CD8-positive, alpha-beta memory T cell (primary cell): ENCODE results near the gene P2RX1. TPM values are rescaled to one million over a fixed set of nuclear protein-coding genes. Genes with fewer than 3 reads are reported as not detected.
A peak's percentile ranks its signal among the peaks of the same experiment; 100 is the strongest.

ENCODE experiments used
- CTCF ChIA-PET: fragments of 350-600 bp; sonication (Branson Sonifier 250); formaldehyde crosslinking; loops from one replicate; lab custom pipeline; 2021; ENCODE audit warnings: antibody characterized with exemption; lab: Charles Lee
- POLR2A ChIA-PET: fragments of 350-600 bp; sonication (Branson Sonifier 250); formaldehyde crosslinking; loops from one replicate; lab custom pipeline; 2021; ENCODE audit warnings: antibody characterized with exemption; lab: Charles Lee
- DNase-seq, 5 donors: peaks; one replicate each; pipeline versions ENCODE4 v3.0.0 to v3.0.0-alpha.2; 2020 to 2022; ENCODE audit warnings: mixed read lengths in 1 of 5
- H3K27ac ChIP-seq: one replicate; pipeline ENCODE4 v1.7.0; 2013; ENCODE audit warnings: low read depth, mild to moderate bottlenecking, low read length, moderate library complexity
- H3K27me3 ChIP-seq: 2 replicates; pipeline ENCODE4 v1.7.0; 2013; ENCODE audit warnings: low read length, mild to moderate bottlenecking; ENCODE audit not compliant: insufficient read depth, poor library complexity, severe bottlenecking
- H3K36me3 ChIP-seq: 2 replicates; pipeline ENCODE4 v1.7.0; 2013; ENCODE audit warnings: mild to moderate bottlenecking, low read length, moderate library complexity; ENCODE audit not compliant: insufficient read depth
- H3K4me1 ChIP-seq: 2 replicates; pipeline ENCODE4 v1.7.0; 2013; ENCODE audit warnings: mild to moderate bottlenecking, low read length, moderate library complexity; ENCODE audit not compliant: insufficient read depth
- H3K4me3 ChIP-seq: 2 replicates; pipeline ENCODE4 v1.7.0; 2013; ENCODE audit warnings: mild to moderate bottlenecking, low read length
- H3K9me3 ChIP-seq: 2 replicates; pipeline ENCODE4 v1.7.0; 2013; ENCODE audit warnings: mild to moderate bottlenecking, low read length
- H3K27ac Mint-ChIP-seq, 8 donors: one replicate each; pipeline ENCODE4 v1.8.0; 2020 to 2021; ENCODE audit warnings: mixed read lengths in 8 of 8, mild to moderate bottlenecking in 6 of 8, inconsistent platforms in 3 of 8, moderate library complexity in 3 of 8
- H3K27me3 Mint-ChIP-seq, 2 donors: one replicate each; pipeline ENCODE4 v1.8.0; 2020 to 2021; ENCODE audit warnings: mixed read lengths in 2 of 2, mild to moderate bottlenecking in 1 of 2, moderate library complexity in 1 of 2
- H3K36me3 Mint-ChIP-seq, 3 donors: one replicate each; pipeline ENCODE4 v1.8.0; 2020 to 2021; ENCODE audit warnings: mixed read lengths in 3 of 3, inconsistent platforms in 1 of 3, mild to moderate bottlenecking in 1 of 3
- H3K4me1 Mint-ChIP-seq, 3 donors: one replicate each; pipeline ENCODE4 v1.8.0; 2020 to 2021; ENCODE audit warnings: mixed read lengths in 3 of 3, inconsistent platforms in 1 of 3, mild to moderate bottlenecking in 1 of 3
- H3K4me3 Mint-ChIP-seq, 7 donors: one replicate each; pipeline ENCODE4 v1.8.0; 2020 to 2021; ENCODE audit warnings: mixed read lengths in 7 of 7, mild to moderate bottlenecking in 6 of 7, moderate library complexity in 4 of 7, inconsistent platforms in 2 of 7
- H3K9me3 Mint-ChIP-seq, 5 donors: one replicate each; pipeline ENCODE4 v1.8.0; 2020 to 2022; ENCODE audit warnings: mixed read lengths in 5 of 5, mild to moderate bottlenecking in 3 of 5, moderate library complexity in 2 of 5, inconsistent platforms in 1 of 5
- polyA plus RNA-seq: library from polyadenylated mRNA; unstranded; fragments of 300-500 nt; fragmentation: Illumina TruSeq; gene quantifications from one replicate; pipeline ENCODE4 v1.2.3, GENCODE V29; 2021
- total RNA-seq, 2 experiments: library from RNA; stranded (reverse); gene quantifications; one replicate each; pipeline ENCODE4 v1.2.3, GENCODE V29; 2021

Gene P2RX1
- total and polyA plus RNA-seq, 3 experiments from 2014 or later, result 0.13 to 0.22 TPM; not detected in 1

GRCh38 chr17:3880983-3881382, 35.3 kb downstream of the P2RX1 start:
- Histone ChIP-seq H3K27ac (no peak overlapping the region), H3K4me1 (peaks cover 1% of the 10 kb centered on the region), H3K9me3 (no peaks in the 10 kb centered on the region), H3K27me3 (no peaks in the 10 kb centered on the region), H3K36me3 (no peaks in the 10 kb centered on the region), H3K4me3 (no peak overlapping the region)
- peaks cover 0 to 4% (median 0%) of the 10 kb centered on the region in 3 donors for H3K36me3 Mint-ChIP-seq
- H3K27me3 Mint-ChIP-seq, result no peaks in the 10 kb centered on the region
- H3K4me1 Mint-ChIP-seq, result peaks cover 0 to 1% (median 0%) of the 10 kb centered on the region in 3 donors
- H3K9me3 Mint-ChIP-seq, result no peaks in the 10 kb centered on the region
- CTCF ChIA-PET, result interaction anchor here (1.0 to 1.7 kb wide), 2 partner anchors 18 to 36 kb away, joined by 5 read pairs; partner anchors contain the start of gene NCBP3
- H3K4me3 Mint-ChIP-seq, result no peak overlapping the region
- no peak for DNase-seq
- POLR2A ChIA-PET, result no interaction called here
- H3K27ac Mint-ChIP-seq, result peak overlapping the region in 1 of 8 donors; percentile 68

- POLR2A ChIA-PET, result no interaction called here
- no peaks in the 10 kb centered on the region for H3K36me3 ChIP-seq
- H3K27me3 Mint-ChIP-seq, result no peaks in the 10 kb centered on the region
- H3K9me3 ChIP-seq, result no peaks in the 10 kb centered on the region
- CTCF ChIA-PET, result interaction anchor here (1.0 kb wide), 1 partner anchor 34 kb away, joined by 5 read pairs; the partner anchor contains the start of gene NCBP3
- H3K4me1 Mint-ChIP-seq, result no peaks in the 10 kb centered on the region
- H3K36me3 Mint-ChIP-seq, result peaks cover 0 to 10% (median 0%) of the 10 kb centered on the region in 3 donors
- H3K9me3 Mint-ChIP-seq, result no peaks in the 10 kb centered on the region
- no peak overlapping the region for H3K4me3 Mint-ChIP-seq
- H3K4me3 ChIP-seq, result no peak overlapping the region
- H3K27me3 ChIP-seq, result no peaks in the 10 kb centered on the region
- H3K27ac Mint-ChIP-seq, result peak overlapping the region in 2 of 8 donors; percentile 70 to 72
- H3K27ac ChIP-seq, result no peak overlapping the region
- no peak for DNase-seq
- H3K4me1 ChIP-seq, result no peaks in the 10 kb centered on the region
Measured at GRCh38 chr17:3879591-3880417, 36.5 kb downstream of the P2RX1 start.

GRCh38 chr17:3879186-3879585, 37.1 kb downstream of the P2RX1 start:
- H3K27me3 ChIP-seq, result no peaks in the 10 kb centered on the region
- no peak overlapping the region for H3K4me3 ChIP-seq
- H3K36me3 ChIP-seq, result no peaks in the 10 kb centered on the region
- H3K4me1 ChIP-seq, result no peaks in the 10 kb centered on the region
- no peak for DNase-seq
- Mint-ChIP-seq H3K36me3 (peaks cover 0 to 10% (median 0%) of the 10 kb centered on the region in 3 donors), H3K4me3 (no peak overlapping the region), H3K9me3 (no peaks in the 10 kb centered on the region), H3K27me3 (no peaks in the 10 kb centered on the region), H3K4me1 (no peaks in the 10 kb centered on the region), H3K27ac (peak overlapping the region in 1 of 8 donors; percentile 72)
- CTCF ChIA-PET, result interaction anchor here (2.5 kb wide), 1 partner anchor 16 kb away, joined by 8 read pairs; no protein-coding TSS in a partner anchor
- H3K9me3 ChIP-seq, result no peaks in the 10 kb centered on the region
- POLR2A ChIA-PET, result no interaction called here
- no peak overlapping the region for H3K27ac ChIP-seq

- Mint-ChIP-seq H3K4me3 (no peak overlapping the region), H3K27me3 (no peaks in the 10 kb centered on the region), H3K4me1 (no peaks in the 10 kb centered on the region), H3K27ac (no peak overlapping the region), H3K36me3 (peaks cover 0 to 14% (median 0%) of the 10 kb centered on the region in 3 donors), H3K9me3 (no peaks in the 10 kb centered on the region)
- POLR2A ChIA-PET, result no interaction called here
- CTCF ChIA-PET, result interaction anchor here (2.5 kb wide), 1 partner anchor 14 kb away, joined by 8 read pairs; no protein-coding TSS in a partner anchor
- Histone ChIP-seq H3K4me1 (no peaks in the 10 kb centered on the region), H3K27ac (no peak overlapping the region), H3K9me3 (no peaks in the 10 kb centered on the region), H3K27me3 (no peaks in the 10 kb centered on the region), H3K36me3 (no peaks in the 10 kb centered on the region), H3K4me3 (no peak overlapping the region)
- no peak for DNase-seq
Measured at GRCh38 chr17:3877220-3877619, 39.0 kb downstream of the P2RX1 start.

GRCh38 chr17:3875317-3875716, 40.9 kb downstream of the P2RX1 start:
- no peak for DNase-seq
- Histone ChIP-seq H3K4me1 (no peaks in the 10 kb centered on the region), H3K4me3 (no peak overlapping the region), H3K36me3 (no peaks in the 10 kb centered on the region), H3K9me3 (no peaks in the 10 kb centered on the region), H3K27me3 (no peaks in the 10 kb centered on the region), H3K27ac (no peak overlapping the region)
- Mint-ChIP-seq H3K27me3 (no peaks in the 10 kb centered on the region), H3K36me3 (peaks cover 0 to 14% (median 0%) of the 10 kb centered on the region in 3 donors), H3K27ac (peak overlapping the region in 1 of 8 donors; percentile 75), H3K9me3 (no peaks in the 10 kb centered on the region), H3K4me1 (peaks cover 5 to 6% (median 5%) of the 10 kb centered on the region in 3 donors), H3K4me3 (no peak overlapping the region)
- ChIA-PET POLR2A (no interaction called here), CTCF (no interaction called here)

GRCh38 chr17:3873862-3874261, 42.4 kb downstream of the P2RX1 start:
- Histone ChIP-seq H3K27me3 (no peaks in the 10 kb centered on the region), H3K27ac (no peak overlapping the region), H3K9me3 (no peaks in the 10 kb centered on the region), H3K4me3 (no peak overlapping the region), H3K36me3 (no peaks in the 10 kb centered on the region), H3K4me1 (no peaks in the 10 kb centered on the region)
- Mint-ChIP-seq H3K36me3 (peaks cover 0 to 12% (median 0%) of the 10 kb centered on the region in 3 donors), H3K27me3 (no peaks in the 10 kb centered on the region), H3K4me1 (peaks cover 5 to 6% (median 5%) of the 10 kb centered on the region in 3 donors), H3K27ac (peak overlapping the region in 2 of 8 donors; percentile 18 to 50), H3K9me3 (no peaks in the 10 kb centered on the region), H3K4me3 (no peak overlapping the region)
- CTCF ChIA-PET, result no interaction called here
- POLR2A ChIA-PET, result no interaction called here
- DNase-seq, result no peak

- no peak overlapping the region for H3K4me3 ChIP-seq
Measured at GRCh38 chr17:3870871-3871306, 45.4 kb downstream of the P2RX1 start.

GRCh38 chr17:3867606-3868005, 48.7 kb downstream of the P2RX1 start:
- Histone ChIP-seq H3K27me3 (no peaks in the 10 kb centered on the region), H3K9me3 (no peaks in the 10 kb centered on the region), H3K4me3 (no peak overlapping the region), H3K4me1 (no peaks in the 10 kb centered on the region), H3K27ac (no peak overlapping the region), H3K36me3 (no peaks in the 10 kb centered on the region)
- H3K4me3 Mint-ChIP-seq, result no peak overlapping the region
- POLR2A ChIA-PET, result no interaction called here
- H3K36me3 Mint-ChIP-seq, result no peaks in the 10 kb centered on the region
- H3K27me3 Mint-ChIP-seq, result no peaks in the 10 kb centered on the region
- DNase-seq, result no peak
- peak overlapping the region in 2 of 8 donors; percentile 29 to 82 for H3K27ac Mint-ChIP-seq
- H3K9me3 Mint-ChIP-seq, result no peaks in the 10 kb centered on the region
- H3K4me1 Mint-ChIP-seq, result peaks cover 5 to 6% (median 5%) of the 10 kb centered on the region in 3 donors
- CTCF ChIA-PET, result no interaction called here

More at GRCh38 chr17:3870871-3871306, 45.4 kb downstream of the P2RX1 start:
- peaks cover 0 to 9% (median 0%) of the 10 kb centered on the region in 3 donors for H3K36me3 Mint-ChIP-seq
- no peaks in the 10 kb centered on the region for H3K27me3 Mint-ChIP-seq
- peaks cover 5 to 6% (median 5%) of the 10 kb centered on the region in 3 donors for H3K4me1 Mint-ChIP-seq
- CTCF ChIA-PET, result no interaction called here
- no peaks in the 10 kb centered on the region for H3K4me1 ChIP-seq
- peak in 2 of 5 donors; percentile 18 to 21 for DNase-seq
- POLR2A ChIA-PET, result no interaction called here
- no peaks in the 10 kb centered on the region for H3K9me3 ChIP-seq
- H3K36me3 ChIP-seq, result no peaks in the 10 kb centered on the region
- peak overlapping the region; percentile 35 for H3K27ac ChIP-seq
- peak overlapping the region; percentile 78 to 97 (median 92) for H3K27ac Mint-ChIP-seq
- no peaks in the 10 kb centered on the region for H3K27me3 ChIP-seq
- H3K4me3 Mint-ChIP-seq, result peak overlapping the region; percentile 16 to 90 (median 57)
- H3K9me3 Mint-ChIP-seq, result no peaks in the 10 kb centered on the region
